GM18873 (cell line): Measurements from ENCODE around the gene NEDD4.
"Not testable (repeated sequence)": the region's sequence is repeated elsewhere in the genome, so short reads cannot be mapped to it uniquely, and the experiment has no call there.

Source experiments
- ATAC-seq: cut with Tn5 transposase; IDR thresholded peaks from one replicate; pipeline ENCODE4 v1.9.1; 2021; ENCODE audit warnings: mild to moderate bottlenecking, moderate library complexity, moderate number of reproducible peaks; ENCODE audit not compliant: unreplicated experiment, low FRiP score

Gene NEDD4

DNA sequence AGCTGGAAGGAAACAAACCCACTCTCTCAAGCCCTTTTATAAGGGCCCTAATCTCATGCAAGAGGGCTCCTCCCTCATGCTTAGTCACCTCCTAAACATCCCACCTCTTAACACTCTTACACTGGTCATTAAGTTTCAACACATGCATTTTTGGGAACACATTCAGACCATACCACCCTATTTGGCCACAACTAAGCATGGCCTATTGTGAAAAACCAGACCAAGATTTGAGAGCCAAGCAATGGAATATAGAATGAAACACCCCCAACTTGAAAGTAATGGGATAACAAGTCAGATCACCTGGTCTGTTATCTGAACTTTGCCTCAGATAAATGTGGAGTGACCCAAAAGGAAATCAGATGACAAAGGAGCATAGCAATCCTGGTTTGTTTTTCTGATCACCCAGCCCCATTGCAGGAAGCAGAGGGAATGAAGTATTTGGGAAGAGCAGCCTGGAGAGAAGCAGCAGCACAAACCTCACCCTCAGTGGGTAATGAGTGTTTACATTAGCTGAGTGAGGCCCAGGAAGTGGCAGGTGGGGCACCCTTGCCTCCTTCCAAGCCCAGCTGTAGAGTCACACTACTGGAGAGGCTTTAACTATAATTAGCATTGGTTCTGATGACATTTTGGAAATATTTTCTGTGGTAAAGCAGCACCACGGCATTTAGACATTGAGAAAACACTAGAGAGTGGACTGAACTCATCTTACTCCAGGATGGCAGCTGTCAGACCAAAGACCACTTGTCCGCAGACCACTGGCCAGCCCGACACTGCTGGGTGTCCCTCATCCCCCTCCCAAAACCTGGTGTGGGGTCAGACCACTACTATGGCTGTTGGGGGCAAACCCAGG lies 201.6 kb downstream of the NEDD4 start:
- no peak for ATAC-seq

- ATAC-seq = no peak
Measured at GRCh38 chr15:55789066-55789660, 204.2 kb downstream of the NEDD4 start.

DNA sequence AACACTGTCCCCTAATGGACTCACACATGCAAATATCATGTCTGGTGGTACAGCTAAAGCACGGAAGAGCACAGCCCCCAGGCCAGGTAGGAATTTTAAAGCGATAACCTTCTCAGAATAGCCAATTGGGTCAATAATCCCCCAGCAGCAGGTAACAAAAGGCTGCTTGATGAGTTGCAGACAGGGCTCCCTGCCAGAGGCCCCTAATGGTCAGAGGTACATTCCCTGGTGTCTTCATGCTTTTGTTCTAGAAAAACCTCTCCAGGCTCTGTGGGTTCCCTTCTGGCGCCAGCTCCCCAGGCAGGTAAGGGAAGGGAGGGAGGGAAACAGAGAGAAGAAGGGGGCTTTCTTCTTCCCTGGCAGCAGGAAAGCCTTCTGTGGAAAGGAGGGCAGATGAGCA lies 207.1 kb downstream of the NEDD4 start:
- no peak for ATAC-seq

GRCh38 chr15:55785593-55785992 lies 207.8 kb downstream of the NEDD4 start:
- not testable (repeated sequence) for ATAC-seq

- no peak for ATAC-seq
Measured at GRCh38 chr15:55784286-55784685, 209.1 kb downstream of the NEDD4 start.

- ATAC-seq = no peak
Measured at GRCh38 chr15:55782901-55783300, 210.5 kb downstream of the NEDD4 start.

DNA sequence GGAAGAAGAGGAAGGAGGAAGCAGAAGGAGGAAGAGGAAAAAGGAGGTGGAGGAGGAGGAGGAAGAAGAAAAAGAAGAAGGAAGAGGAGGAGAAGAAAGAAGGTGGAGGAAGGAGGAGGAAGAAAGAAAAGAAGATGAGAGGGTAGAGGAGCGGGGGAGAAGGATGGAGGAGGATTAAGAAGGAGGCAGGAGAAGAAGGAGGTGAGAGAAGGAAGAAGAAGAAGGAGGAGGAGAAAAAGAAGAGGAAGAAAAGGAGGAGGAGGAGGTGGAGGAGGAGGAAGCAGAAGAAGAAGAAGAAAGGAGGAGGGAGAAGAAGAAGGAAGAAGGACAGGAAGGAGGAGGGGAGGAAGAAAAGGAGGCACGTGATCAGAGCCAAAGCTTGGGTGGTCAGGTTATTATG lies 213.1 kb downstream of the NEDD4 start:
- ATAC-seq = no peak

DNA sequence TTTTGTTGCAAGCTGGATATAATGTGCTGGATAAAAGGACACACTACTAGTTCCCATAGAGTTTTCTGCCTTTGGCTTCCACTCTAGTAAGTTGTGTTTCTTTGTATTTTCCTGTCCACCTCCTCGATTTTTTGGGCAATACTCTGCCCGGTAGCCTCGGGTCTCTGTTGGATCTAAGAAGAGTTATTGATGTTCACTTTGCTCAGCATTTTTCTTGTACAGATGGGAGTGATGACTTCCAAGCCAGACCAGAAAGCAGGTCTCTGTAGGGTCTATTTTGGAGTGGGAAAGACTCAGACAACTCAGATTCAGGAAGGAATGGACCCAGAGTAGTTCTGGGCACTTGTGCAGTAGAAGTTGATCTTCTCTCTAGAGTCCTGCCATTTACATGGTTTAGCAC lies 214.5 kb downstream of the NEDD4 start:
- ATAC-seq = no peak
